H1 (cell line): ENCODE data around the gene CTSA. TPM values are rescaled to one million over a fixed set of nuclear protein-coding genes. Genes with fewer than 3 reads are reported as not detected.

Experiments used
- CTCF ChIA-PET: fragments of 300-600 bp; sonication (Branson Sonifier 250); formaldehyde crosslinking; loops from one replicate; lab custom pipeline; 2021; ENCODE audit not compliant: partially characterized antibody; lab: Charles Lee
- POLR2A ChIA-PET: fragments of 300-600 bp; sonication (Branson Sonifier 250); formaldehyde crosslinking; loops from one replicate; lab custom pipeline; 2021; ENCODE audit warnings: inconsistent platforms; ENCODE audit not compliant: partially characterized antibody; lab: Charles Lee
- DNase-seq, 2 experiments: peaks; one replicate each; pipeline versions ENCODE4 v3.0.0 to v3.0.0-alpha.2; 2010 to 2022; ENCODE audit warnings: low spot score in 2 of 2, low read depth in 1 of 2, mixed read lengths in 1 of 2
- FAIRE-seq: peaks from 2 replicates; lab custom pipeline; 2011; peaks lifted over from hg19 to GRCh38; lab: Jason Lieb, UNC
- H2AFZ ChIP-seq: 2 replicates; pipeline ENCODE4 v1.8.1; 2012; ENCODE audit warnings: low read length, inconsistent platforms
- H2AK5ac ChIP-seq: 2 replicates; pipeline ENCODE4 v1.6.1; 2013; ENCODE audit warnings: low read depth, low read length
- H2BK120ac ChIP-seq: replicated peaks from 2 replicates; pipeline ENCODE3; 2013; ENCODE audit warnings: low read depth, low read length, inconsistent platforms
- H2BK12ac ChIP-seq: 2 replicates; pipeline ENCODE4 v1.6.1; 2013; ENCODE audit warnings: low read depth, low read length
- H2BK15ac ChIP-seq: 2 replicates; pipeline ENCODE4 v1.6.1; 2013; ENCODE audit warnings: low read length
- H2BK20ac ChIP-seq: 2 replicates; pipeline ENCODE4 v1.6.1; 2013; ENCODE audit warnings: low read length
- H2BK5ac ChIP-seq: 2 replicates; pipeline ENCODE4 v1.6.1; 2013; ENCODE audit warnings: low read depth, low read length
- H3K14ac ChIP-seq: 2 replicates; pipeline ENCODE4 v1.6.1; 2013; ENCODE audit warnings: inconsistent platforms; ENCODE audit not compliant: insufficient read length
- H3K18ac ChIP-seq: 2 replicates; pipeline ENCODE4 v1.6.1; 2013; ENCODE audit warnings: low read length; ENCODE audit errors: extremely low read depth
- H3K23ac ChIP-seq: 2 replicates; pipeline ENCODE4 v1.6.1; 2013; ENCODE audit warnings: inconsistent platforms; ENCODE audit not compliant: insufficient read length
- H3K23me2 ChIP-seq: 2 replicates; pipeline ENCODE4 v1.6.1; 2013; ENCODE audit warnings: low read depth, low read length
- H3K27ac ChIP-seq: 2 replicates; pipeline ENCODE4 v1.6.1; 2011; ENCODE audit warnings: low read depth, low read length, inconsistent platforms
- H3K27me3 ChIP-seq, 4 experiments: replicated peaks in 1 of 4; 1 replicate in 1 of 4; 2 replicates in 3 of 4; pipeline versions ENCODE4 v1.6.1 to v1.8.1; 2011 to 2013; ENCODE audit warnings: low read length in 3 of 4, mild to moderate bottlenecking in 3 of 4, inconsistent platforms in 2 of 4, mixed read lengths in 2 of 4, moderate library complexity in 1 of 4; ENCODE audit not compliant: control insufficient read depth in 3 of 4, insufficient read depth in 3 of 4; ENCODE audit errors: extremely low read depth in 1 of 4
- H3K36me3 ChIP-seq, 4 experiments: 2 replicates each; pipeline versions ENCODE4 v1.6.1 to v1.8.1; 2011 to 2013; ENCODE audit warnings: mild to moderate bottlenecking in 4 of 4, low read length in 3 of 4, moderate library complexity in 2 of 4, control low read depth in 1 of 4, inconsistent platforms in 1 of 4; ENCODE audit not compliant: insufficient read depth in 4 of 4, control insufficient read depth in 2 of 4
- H3K4ac ChIP-seq: replicated peaks from 2 replicates; pipeline ENCODE3; 2013; ENCODE audit warnings: low read length, low read depth, mixed read lengths, inconsistent platforms; ENCODE audit not compliant: insufficient read length
- H3K4me1 ChIP-seq, 4 experiments: replicated peaks in 1 of 4; 1 replicate in 1 of 4; 2 replicates in 3 of 4; pipeline versions ENCODE4 v1.6.1 to v1.8.1; 2011 to 2013; ENCODE audit warnings: low read length in 3 of 4, inconsistent platforms in 2 of 4, mixed read lengths in 1 of 4; ENCODE audit not compliant: insufficient read depth in 4 of 4, control insufficient read depth in 3 of 4
- H3K4me2 ChIP-seq, 2 experiments: 2 replicates each; pipeline versions ENCODE4 v1.6.1 to v1.8.1; 2011 to 2013; ENCODE audit warnings: low read depth in 2 of 2, low read length in 2 of 2, control low read depth in 1 of 2, inconsistent platforms in 1 of 2, mild to moderate bottlenecking in 1 of 2; ENCODE audit not compliant: insufficient read depth in 1 of 2
- H3K4me3 ChIP-seq, 4 experiments: fragments of 200-600, 300-600 bp in 1 of 4; sonication (generic), shearing (Covaris generic), sonication (Bioruptor Twin) in 1 of 4; 2 replicates each; pipeline versions ENCODE4 v1.5.1 to v1.8.1; 2011 to 2016; ENCODE audit warnings: low read length in 4 of 4, low read depth in 3 of 4, control low read depth in 2 of 4, inconsistent platforms in 2 of 4, mild to moderate bottlenecking in 2 of 4, mixed read lengths in 1 of 4, moderate library complexity in 1 of 4; ENCODE audit not compliant: insufficient read depth in 2 of 4; ENCODE audit errors: extremely low read depth in 1 of 4
- H3K56ac ChIP-seq: replicated peaks from 2 replicates; pipeline ENCODE3; 2013; ENCODE audit warnings: low read depth, mild to moderate bottlenecking, mixed read lengths, low read length, inconsistent platforms; ENCODE audit not compliant: insufficient read length
- H3K79me1 ChIP-seq: 2 replicates; pipeline ENCODE4 v1.6.1; 2013; ENCODE audit warnings: low read depth, low read length, control low read depth
- H3K79me2 ChIP-seq, 2 experiments: 2 replicates each; pipeline versions ENCODE4 v1.6.1 to v1.8.1; 2012 to 2013; ENCODE audit warnings: low read length in 2 of 2, mild to moderate bottlenecking in 2 of 2, inconsistent platforms in 1 of 2; ENCODE audit not compliant: insufficient read depth in 2 of 2, control insufficient read depth in 1 of 2
- H3K9ac ChIP-seq, 4 experiments: replicated peaks in 1 of 4; 1 replicate in 1 of 4; 2 replicates in 3 of 4; pipeline versions ENCODE4 v1.6.1 to v1.8.1; 2011 to 2013; ENCODE audit warnings: low read depth in 3 of 4, low read length in 3 of 4, control low read depth in 2 of 4, mild to moderate bottlenecking in 2 of 4, moderate library complexity in 2 of 4, inconsistent platforms in 1 of 4; ENCODE audit errors: extremely low read depth in 1 of 4
- H3K9me3 ChIP-seq, 2 experiments: 2 replicates each; pipeline versions ENCODE4 v1.6.1 to v1.8.1; 2012 to 2013; ENCODE audit warnings: mild to moderate bottlenecking in 2 of 2, moderate library complexity in 2 of 2, control low read depth in 1 of 2, inconsistent platforms in 1 of 2, low read depth in 1 of 2, low read length in 1 of 2, mixed read lengths in 1 of 2; ENCODE audit not compliant: insufficient read depth in 2 of 2
- H4K20me1 ChIP-seq, 2 experiments: replicated peaks in 1 of 2; 2 replicates each; pipeline versions ENCODE3 to v1.8.1; 2011 to 2013; ENCODE audit warnings: inconsistent platforms in 2 of 2, low read length in 2 of 2, mild to moderate bottlenecking in 1 of 2; ENCODE audit not compliant: insufficient read depth in 2 of 2, control insufficient read depth in 1 of 2
- H4K5ac ChIP-seq: 2 replicates; pipeline ENCODE4 v1.6.1; 2013; ENCODE audit warnings: low read length, low read depth, mixed read lengths, inconsistent platforms; ENCODE audit not compliant: insufficient read length
- H4K8ac ChIP-seq: 2 replicates; pipeline ENCODE4 v1.8.0; 2013; ENCODE audit warnings: mild to moderate bottlenecking, moderate library complexity, low read length, inconsistent platforms; ENCODE audit not compliant: insufficient read depth; ENCODE audit errors: extremely low read depth
- H4K91ac ChIP-seq: replicated peaks from 2 replicates; pipeline ENCODE3; 2013; ENCODE audit warnings: low read length, mixed read lengths, inconsistent platforms; ENCODE audit not compliant: insufficient read length
- BRCA1 ChIP-seq: IDR thresholded peaks from 2 replicates; pipeline ENCODE4 v1.6.1; 2012; ENCODE audit warnings: low read depth, low read length, improper control_type of control experiment
- HDAC6 ChIP-seq: IDR thresholded peaks from one replicate; pipeline ENCODE4 v1.7.1; 2012; ENCODE audit warnings: low read depth, mild to moderate bottlenecking, inconsistent platforms, low read length, moderate library complexity
- PHF8 ChIP-seq: fragments of 200-600 bp; sonication (generic); conservative IDR thresholded peaks from 2 replicates; pipeline ENCODE4 v1.7.1; 2012; ENCODE audit warnings: low read depth, mild to moderate bottlenecking, inconsistent platforms, low read length, moderate library complexity
- POLR2A ChIP-seq, 2 experiments: IDR thresholded peaks; 1 replicate in 1 of 2; 2 replicates in 1 of 2; pipeline ENCODE4 v1.6.1; 2011; ENCODE audit warnings: low read depth in 2 of 2, low read length in 2 of 2, mild to moderate bottlenecking in 2 of 2; ENCODE audit errors: control extremely low read depth in 1 of 2
- WGBS, 2 experiments: shearing (Covaris generic) in 1 of 2; methylation state at CpG; one replicate each; pipeline versions ENCODE4 v1.1.6 to v1.1.7; 2013 to 2015; ENCODE audit warnings: low lambda C conversion rate in 2 of 2, mixed read lengths in 2 of 2, inconsistent platforms in 1 of 2, low coverage in 1 of 2, missing lambda C conversion rate in 1 of 2; ENCODE audit not compliant: insufficient replicate concordance in 2 of 2, insufficient coverage in 1 of 2, insufficient read length in 1 of 2; ENCODE audit errors: extremely low coverage in 1 of 2, missing lambda C conversion rate in 1 of 2; 5-methylcytosine and 5-hydroxymethylcytosine counted together
- polyA plus RNA-seq, 7 experiments: library from polyadenylated mRNA; depleted of rRNA in 3 of 7; stranded (reverse) in 5 of 7; unstranded in 2 of 7; fragments of >200 nt in 5 of 7; fragments of 200-250 nt in 2 of 7; gene quantifications; 1 replicate in 5 of 7; 2 replicates in 1 of 7; 4 replicates in 1 of 7; pipeline versions ENCODE4 v1.2.1 to v1.2.3, GENCODE V29; 2011 to 2013; ENCODE audit warnings: missing spikeins in 2 of 7, mixed read lengths in 2 of 7
- total RNA-seq: library from RNA; stranded (reverse); fragmentation: NEBNext Ultra II Directional; extraction: Animal tissue kit (Norgen Biotek cat#: 25700); gene quantifications from 2 replicates; pipeline ENCODE4 v1.2.1, GENCODE V29; 2021

The CTSA gene
- total and polyA plus RNA-seq, 2 of the 8 experiments (the other 6 are each of a cell fraction or from before 2014, with no cell fraction given): 49.7 to 74.0 TPM

DNA sequence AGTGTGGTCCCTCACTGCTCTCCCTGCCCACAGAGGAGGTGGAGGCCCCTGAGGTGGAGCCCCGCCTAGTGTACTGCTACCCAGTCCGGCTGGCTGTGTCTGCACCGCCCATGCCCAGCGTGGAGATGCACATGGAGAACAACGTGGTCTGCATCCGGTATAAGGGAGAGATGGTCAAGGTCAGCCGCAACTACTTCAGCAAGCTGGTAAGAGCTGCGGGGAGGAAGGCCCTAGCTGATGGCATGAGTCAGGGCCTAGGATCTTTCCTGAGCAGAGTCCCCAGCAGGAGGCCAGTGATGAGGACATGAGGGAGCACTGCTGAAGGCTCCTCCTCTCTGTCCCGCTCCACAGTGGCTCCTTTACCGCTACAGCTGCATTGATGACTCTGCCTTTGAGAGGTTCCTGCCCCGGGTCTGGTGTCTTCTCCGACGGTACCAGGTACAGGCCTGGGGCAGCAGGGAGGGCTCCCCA lies 54.6 kb downstream of the CTSA start:
- ChIA-PET POLR2A (interaction anchor here (1.1 to 14.0 kb wide), 6 partner anchors 10 to 106 kb away, joined by 3 to 283 read pairs (median 8); partner anchors contain the start of genes PCIF1, PLTP and ZNF335), CTCF (interaction anchor here (7.4 to 8.7 kb wide), 2 partner anchors 16 to 24 kb away, joined by 41 to 82 read pairs; no protein-coding TSS in a partner anchor)
- no peak overlapping the region for H3K27ac ChIP-seq
- peaks cover 2 to 14% of the 10 kb centered on the region in 2 experiments for H4K20me1 ChIP-seq
- H3K9me3 ChIP-seq: no peaks in the 10 kb centered on the region
- DNase-seq: no peak
- no peak overlapping the region for H3K14ac ChIP-seq
- H3K36me3 ChIP-seq: peaks cover 32 to 69% (median 59%) of the 10 kb centered on the region in 4 experiments
- H2AK5ac ChIP-seq: no peak overlapping the region
- no peak overlapping the region for H4K5ac ChIP-seq
- H3K4me1 ChIP-seq: no peaks in the 10 kb centered on the region
- no peak for TF ChIP-seq HDAC6
- TF ChIP-seq PHF8: no peak
- TF ChIP-seq POLR2A (IDR thresholded peaks at IDR 0.05; ENCODE audit: control extremely low read depth in 1 of 2, low read depth in 2 of 2, low read length in 2 of 2): no peak
- no peak for TF ChIP-seq BRCA1
- H3K18ac ChIP-seq: no peak overlapping the region
- no peaks in the 10 kb centered on the region for H3K23me2 ChIP-seq
- no peak overlapping the region for H3K23ac ChIP-seq
- no peaks in the 10 kb centered on the region; a peak in 1 of 7 replicates for H3K27me3 ChIP-seq
- no peak overlapping the region for H2BK20ac ChIP-seq
- no peak overlapping the region for H2BK120ac ChIP-seq
- no peak for FAIRE-seq
- H3K4ac ChIP-seq: no peak overlapping the region
- no peak overlapping the region for H3K56ac ChIP-seq
- no peak overlapping the region for H2BK12ac ChIP-seq
- H4K8ac ChIP-seq: no peak overlapping the region
- H4K91ac ChIP-seq: no peak overlapping the region
- H2BK5ac ChIP-seq: no peak overlapping the region
- no peak overlapping the region for H3K4me3 ChIP-seq
- no peak overlapping the region for H2BK15ac ChIP-seq
- no peak overlapping the region for H3K4me2 ChIP-seq
- no peak overlapping the region for H3K9ac ChIP-seq
- H2AFZ ChIP-seq: no peak overlapping the region
- H3K79me2 ChIP-seq: no peaks in the 10 kb centered on the region
- 86% methylated on average over 13 of the region's 13 CpGs; no CpG with 5 or more reads in 1 of the 2 experiments for WGBS, 2 experiments
- H3K79me1 ChIP-seq: peaks cover 3% of the 10 kb centered on the region; the same call in 1 of the 2 replicates
